Astrocyte of the spinal cord (primary cell): ENCODE results near the gene SCT.
A peak's percentile ranks its signal among the peaks of the same experiment; 100 is the strongest.

ENCODE experiments used
- DNase-seq: peaks from one replicate; pipeline ENCODE4 v3.0.0; 2011; ENCODE audit warnings: low read depth, low spot score
- H3K4me3 ChIP-seq: 2 replicates; pipeline ENCODE4 v1.5.1; 2011; ENCODE audit warnings: low read depth, mild to moderate bottlenecking, low read length, moderate library complexity
- CTCF ChIP-seq: IDR thresholded peaks from 2 replicates; pipeline ENCODE4 v1.5.1; 2012; ENCODE audit warnings: low read depth, mild to moderate bottlenecking, low read length, inconsistent platforms
- in situ Hi-C: cut with HindIII; loops from 2 replicates; pipeline ENCODE4 v1.10.0; 2017; ENCODE audit warnings: low sequenced_read_pairs

Gene SCT

GRCh38 chr11:613369-613968, 13.5 kb downstream of the SCT start:
- DNase-seq: no peak
- in situ Hi-C loops: no loop called here
- TF ChIP-seq CTCF: no peak
- H3K4me3 ChIP-seq: no peak overlapping the region

- in situ Hi-C loops: no loop called here
- H3K4me3 ChIP-seq: no peak overlapping the region
- TF ChIP-seq CTCF: no peak
- DNase-seq: no peak
Observed at GRCh38 chr11:612961-613300, 14.1 kb downstream of the SCT start.

- in situ Hi-C loops: no loop called here
- no peak overlapping the region for H3K4me3 ChIP-seq
- no peak for DNase-seq
Observed at GRCh38 chr11:612201-612960, 14.6 kb downstream of the SCT start.

GRCh38 chr11:611001-611996, 15.7 kb downstream of the SCT start:
- TF ChIP-seq CTCF: no peak
- in situ Hi-C loops: no loop called here
- no peak overlapping the region for H3K4me3 ChIP-seq
- no peak for DNase-seq

More at GRCh38 chr11:612201-612960, 14.6 kb downstream of the SCT start:
- TF ChIP-seq CTCF: peak; percentile 31

GRCh38 chr11:610146-610801, 16.7 kb downstream of the SCT start:
- TF ChIP-seq CTCF: no peak
- H3K4me3 ChIP-seq: no peak overlapping the region
- in situ Hi-C loops: no loop called here
- DNase-seq: no peak

- in situ Hi-C loops: no loop called here
- H3K4me3 ChIP-seq: no peak overlapping the region
- no peak for DNase-seq
- TF ChIP-seq CTCF: no peak
Observed at GRCh38 chr11:609341-609811, 17.6 kb downstream of the SCT start.
